ENCODE results near the gene FBN2.

The FBN2 gene

DNA sequence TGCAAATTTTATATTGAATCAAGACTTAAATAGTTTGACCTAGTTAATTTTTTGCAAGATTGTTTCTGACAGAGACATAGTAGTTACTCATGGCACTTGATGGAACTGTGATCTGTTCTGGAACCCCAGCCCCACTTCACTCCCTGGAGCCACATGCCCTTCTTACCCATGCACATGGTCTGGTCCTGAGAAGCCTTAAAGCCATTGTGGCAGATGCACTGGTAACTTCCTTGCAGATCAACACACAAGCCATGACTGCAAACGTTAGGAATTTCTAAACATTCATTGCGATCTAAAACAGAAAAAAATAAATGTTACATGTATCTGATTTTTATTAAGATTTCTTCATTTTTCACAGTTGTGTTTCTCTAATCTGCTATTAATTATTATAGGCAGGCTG, 233.3 kb downstream of the FBN2 start:
- no peak for DNase-seq (ENCODE audit: low read depth)

DNA sequence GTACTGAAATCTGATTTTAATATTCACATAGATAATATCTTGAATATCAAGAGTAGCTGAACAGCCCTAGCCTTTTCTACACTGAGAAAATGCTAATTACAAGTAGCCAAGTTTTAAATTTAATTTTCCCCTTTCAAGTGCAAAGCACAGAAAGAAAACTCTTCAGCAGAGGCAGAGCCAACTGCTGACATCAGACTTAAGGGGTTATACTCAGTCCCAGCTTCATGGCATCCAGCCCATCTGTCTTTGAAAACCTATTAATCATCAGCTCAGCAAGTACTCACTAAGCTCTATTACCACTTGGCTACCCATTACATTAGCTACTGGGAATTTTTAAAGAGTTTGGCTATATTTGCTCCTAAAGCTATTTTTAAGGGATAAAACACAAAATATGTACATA, 234.0 kb downstream of the FBN2 start:
- DNase-seq (ENCODE audit: low read depth), result no peak

DNA sequence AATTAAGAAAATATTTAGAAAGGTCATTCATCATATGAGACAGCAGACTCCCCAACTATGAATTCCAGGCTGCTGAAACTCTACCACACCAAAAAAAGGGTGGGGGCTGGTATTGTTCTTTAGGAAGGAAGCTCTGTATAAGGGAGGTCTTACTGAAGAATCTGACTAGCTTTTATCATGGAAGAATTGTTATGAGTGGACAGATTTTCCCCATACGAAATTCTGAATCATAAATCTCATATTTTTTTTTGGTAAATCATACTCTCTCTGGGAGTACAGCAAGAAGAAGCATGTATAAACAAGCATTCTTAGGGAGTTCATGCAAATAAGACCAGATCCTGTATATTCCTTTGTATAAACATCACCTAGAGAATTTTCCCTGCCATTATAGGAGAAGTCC, 234.5 kb downstream of the FBN2 start:
- DNase-seq (ENCODE audit: low read depth), result no peak

DNA sequence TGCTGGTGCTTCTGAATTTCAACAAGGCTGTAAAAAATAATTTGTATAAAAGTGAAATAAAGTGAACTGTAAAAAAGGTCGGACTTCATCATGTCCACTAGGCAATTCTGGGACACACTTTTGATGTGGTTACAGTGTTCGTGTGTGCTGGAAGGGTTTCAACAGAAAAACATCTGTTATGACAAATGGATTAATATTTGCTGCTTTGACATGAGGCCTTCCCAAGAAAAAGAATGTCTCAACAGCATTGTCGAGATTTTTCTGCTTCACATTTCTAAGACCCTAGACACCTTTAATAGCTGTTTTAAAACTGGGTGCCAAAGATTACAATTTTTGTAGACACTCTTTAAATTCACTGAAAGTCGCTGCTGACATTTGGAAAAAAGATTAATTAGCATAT, 237.9 kb downstream of the FBN2 start:
- no peak for DNase-seq (ENCODE audit: low read depth)

DNA sequence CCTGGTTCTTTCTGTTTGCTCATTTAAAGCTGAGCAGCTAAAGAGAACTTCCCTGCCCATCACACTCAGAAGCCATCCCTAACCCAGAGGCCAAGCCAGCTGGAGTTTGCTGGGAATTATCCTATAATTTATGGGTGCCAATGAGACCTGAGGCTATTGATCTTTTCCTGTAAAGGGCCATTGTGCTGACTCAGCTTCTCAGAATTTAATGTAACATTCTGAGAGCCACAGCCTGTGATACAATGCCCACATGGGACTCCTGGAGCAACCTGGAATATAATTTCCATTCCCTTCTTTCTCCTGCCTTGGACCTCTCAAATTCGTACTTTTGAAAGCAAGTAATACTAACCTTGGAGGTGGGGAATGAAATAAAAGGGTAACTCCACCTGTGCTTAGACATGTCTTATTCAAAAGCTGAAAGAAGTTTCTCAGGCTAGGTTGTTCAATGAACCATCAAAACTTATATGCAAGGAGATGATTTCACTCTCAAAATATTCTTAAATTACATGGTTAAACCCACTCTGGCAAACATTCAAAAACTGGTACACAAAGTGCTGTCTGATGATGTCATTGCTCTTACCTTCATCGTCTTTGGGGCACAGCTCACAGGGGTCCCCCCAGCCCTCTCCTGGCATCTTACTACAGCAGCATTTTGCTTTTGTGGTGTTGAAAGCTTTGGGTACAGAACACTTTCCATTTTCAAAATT, 247.7 kb downstream of the FBN2 start:
- no peak for DNase-seq (ENCODE audit: low read depth)

DNA sequence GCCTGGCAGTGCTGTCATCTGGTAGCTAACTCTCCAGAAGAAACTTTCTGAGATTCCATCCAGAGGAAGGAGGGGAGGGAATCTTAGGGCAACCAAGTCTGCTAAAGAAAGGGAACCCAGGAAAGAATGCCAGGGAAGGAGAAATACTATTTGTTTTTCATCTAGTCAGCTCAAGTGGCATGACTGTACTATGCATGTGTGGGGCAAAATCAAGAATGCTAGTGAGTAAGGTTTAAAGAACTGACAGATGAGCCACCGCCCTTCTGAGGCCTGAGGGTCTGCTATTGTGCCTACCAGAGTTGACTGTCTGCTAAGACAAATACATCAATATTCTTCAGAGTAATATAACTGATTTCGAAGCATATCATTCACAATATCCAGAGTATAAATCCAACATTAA, 250.3 kb downstream of the FBN2 start:
- DNase-seq (ENCODE audit: low read depth), result no peak

DNA sequence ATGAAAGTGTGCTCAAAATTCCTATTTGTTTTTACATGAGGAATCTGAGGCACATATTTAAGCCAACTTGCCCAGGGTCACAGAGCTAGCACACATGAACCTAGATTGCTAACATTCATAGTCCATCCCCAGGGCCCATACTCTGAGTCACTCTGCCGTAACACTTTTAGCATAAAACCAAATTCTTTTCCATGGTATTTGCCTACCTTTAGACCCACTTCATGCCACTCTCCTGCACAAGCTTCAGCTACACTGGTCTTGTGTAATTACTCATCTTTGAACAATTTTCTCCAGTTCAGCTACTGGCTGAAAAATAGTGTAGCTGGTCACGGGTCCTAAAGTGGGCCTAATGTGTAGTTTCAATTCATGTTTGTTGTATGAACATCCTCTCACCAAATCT, 253.8 kb downstream of the FBN2 start:
- no peak for DNase-seq (ENCODE audit: low read depth)

DNA sequence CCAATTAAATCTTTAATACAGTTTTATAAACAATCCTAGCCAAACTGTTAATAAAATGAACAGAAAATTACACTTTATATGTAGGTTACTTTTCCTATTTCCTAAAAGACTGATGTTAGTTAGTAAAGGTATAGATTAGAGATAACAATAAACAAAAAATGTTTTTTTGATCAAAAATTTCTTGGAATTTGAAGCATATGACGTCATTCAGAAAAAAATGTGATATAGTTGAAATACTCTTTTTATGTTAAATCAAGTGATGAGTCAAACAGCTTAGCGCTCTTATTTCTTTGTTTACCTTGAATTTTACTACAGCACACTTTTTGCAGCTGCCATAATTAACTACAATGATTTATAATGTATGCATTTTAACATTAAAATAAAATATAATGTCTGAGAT, 258.7 kb downstream of the FBN2 start:
- no peak for DNase-seq (ENCODE audit: low read depth)

DNA sequence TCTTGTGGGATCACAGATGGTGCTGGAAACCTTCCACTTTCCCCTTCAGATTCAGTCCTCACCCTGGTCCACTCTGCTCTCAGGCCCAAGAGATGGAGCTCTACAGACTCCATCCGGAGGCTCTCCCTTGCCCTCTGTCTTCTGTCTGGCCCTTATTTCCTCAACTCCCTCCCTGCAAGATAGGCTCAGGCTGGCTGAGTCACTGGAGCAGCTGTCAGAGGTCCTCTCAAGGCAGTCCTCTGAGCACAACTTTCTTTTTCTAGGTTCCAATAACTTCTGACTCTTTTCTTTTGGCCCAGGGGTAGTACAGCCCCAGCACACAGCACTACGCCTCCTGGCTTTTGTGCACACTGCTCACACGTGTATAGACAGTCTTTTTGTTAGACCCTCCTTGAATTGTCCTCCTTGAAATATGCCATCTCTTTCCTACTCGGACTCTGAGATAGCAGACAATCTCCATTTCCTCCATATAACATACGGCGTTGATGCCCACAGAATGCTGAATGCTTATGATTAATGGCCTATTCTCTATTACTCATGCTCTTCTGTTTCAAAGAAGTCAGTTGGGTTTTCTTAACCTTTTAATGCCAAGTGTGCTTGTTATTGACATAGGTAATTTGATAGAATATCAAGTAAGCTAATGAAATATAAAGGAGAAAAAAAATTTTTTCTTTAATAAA, 261.4 kb downstream of the FBN2 start:
- no peak for DNase-seq (ENCODE audit: low read depth)

DNA sequence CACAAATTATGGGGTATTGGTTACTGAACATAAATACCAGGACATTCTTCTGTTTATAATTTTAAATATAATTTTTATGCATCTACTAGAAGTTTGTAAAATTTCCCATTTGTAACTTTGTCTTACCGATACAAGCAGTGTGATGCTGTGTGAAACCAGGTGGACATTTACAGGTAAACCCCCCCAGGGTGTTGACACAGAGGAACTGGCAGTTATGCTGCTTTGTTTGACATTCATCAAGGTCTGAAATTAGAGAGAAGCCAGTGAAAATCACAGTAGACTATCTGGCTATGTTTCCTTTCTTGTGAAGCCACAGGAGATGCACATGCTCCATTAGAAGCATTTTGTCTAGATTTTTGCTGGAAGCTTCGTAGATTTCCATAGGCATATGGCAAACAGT, 263.6 kb downstream of the FBN2 start:
- no peak for DNase-seq (ENCODE audit: low read depth)

DNA sequence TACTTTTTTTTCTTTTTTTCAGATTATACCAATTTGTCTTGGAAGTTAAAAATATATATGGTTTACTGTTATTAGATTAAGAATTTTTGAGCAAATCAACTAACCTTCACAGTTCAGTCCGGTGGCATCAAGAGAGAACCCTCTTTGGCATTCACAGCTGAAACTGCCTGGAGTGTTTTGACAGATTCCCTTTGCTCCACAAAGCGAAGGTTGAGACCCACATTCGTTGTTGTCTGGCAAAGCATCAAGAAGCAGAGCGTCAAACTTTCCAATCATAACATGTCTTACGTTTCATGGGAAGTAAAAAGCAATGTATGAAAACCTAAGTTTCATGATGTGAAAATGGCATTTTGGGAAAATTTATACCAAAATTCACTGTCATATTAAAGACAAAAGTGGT, 264.3 kb downstream of the FBN2 start:
- no peak for DNase-seq (ENCODE audit: low read depth)

DNA sequence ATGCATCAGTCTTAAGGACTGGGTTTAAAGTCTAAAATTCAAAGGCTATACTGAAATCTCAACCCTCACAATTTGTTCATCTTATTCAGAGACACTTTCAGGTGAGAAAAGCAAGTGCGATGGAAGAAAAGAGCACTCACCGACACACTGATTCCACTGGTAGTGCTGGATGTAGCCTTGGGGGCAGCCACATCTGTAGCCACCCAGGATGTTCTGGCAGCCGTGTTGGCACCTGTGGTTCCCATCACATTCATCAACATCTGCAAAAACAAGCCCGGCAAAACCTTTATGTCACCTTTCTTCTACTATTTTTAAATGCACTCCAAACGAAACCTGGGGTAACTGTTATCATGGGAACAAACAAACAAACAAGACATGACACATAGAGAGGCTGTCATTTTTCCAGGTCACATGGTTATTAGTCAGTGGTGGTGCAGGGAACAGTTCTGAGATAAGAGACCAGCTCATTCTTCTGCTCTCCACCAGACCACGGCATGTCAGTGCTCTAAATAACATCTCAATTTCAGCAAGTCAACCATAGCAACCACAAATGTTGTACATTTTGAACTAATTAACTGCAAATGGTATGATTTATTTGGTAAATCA, 266.1 kb downstream of the FBN2 start:
- DNase-seq (ENCODE audit: low read depth), result no peak

DNA sequence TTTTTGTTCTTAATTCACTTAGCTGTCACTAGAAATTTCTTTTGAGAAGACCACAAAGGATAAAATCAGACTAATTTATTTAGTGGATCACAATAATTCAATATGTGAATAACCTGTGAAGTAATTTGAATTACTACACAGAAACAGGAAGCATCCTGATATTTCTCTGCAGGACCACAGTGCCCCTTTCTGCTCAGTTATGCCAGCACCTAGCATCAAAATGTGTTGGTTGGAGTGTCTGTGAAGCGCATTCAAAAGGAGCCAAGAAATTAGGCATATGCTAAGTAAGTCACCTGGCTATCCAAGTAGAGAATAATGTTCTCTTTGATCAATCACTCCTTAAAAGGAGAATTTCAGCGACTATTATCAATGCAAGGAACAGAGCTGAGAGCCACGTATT, 267.0 kb downstream of the FBN2 start:
- no peak for DNase-seq (ENCODE audit: low read depth)

DNA sequence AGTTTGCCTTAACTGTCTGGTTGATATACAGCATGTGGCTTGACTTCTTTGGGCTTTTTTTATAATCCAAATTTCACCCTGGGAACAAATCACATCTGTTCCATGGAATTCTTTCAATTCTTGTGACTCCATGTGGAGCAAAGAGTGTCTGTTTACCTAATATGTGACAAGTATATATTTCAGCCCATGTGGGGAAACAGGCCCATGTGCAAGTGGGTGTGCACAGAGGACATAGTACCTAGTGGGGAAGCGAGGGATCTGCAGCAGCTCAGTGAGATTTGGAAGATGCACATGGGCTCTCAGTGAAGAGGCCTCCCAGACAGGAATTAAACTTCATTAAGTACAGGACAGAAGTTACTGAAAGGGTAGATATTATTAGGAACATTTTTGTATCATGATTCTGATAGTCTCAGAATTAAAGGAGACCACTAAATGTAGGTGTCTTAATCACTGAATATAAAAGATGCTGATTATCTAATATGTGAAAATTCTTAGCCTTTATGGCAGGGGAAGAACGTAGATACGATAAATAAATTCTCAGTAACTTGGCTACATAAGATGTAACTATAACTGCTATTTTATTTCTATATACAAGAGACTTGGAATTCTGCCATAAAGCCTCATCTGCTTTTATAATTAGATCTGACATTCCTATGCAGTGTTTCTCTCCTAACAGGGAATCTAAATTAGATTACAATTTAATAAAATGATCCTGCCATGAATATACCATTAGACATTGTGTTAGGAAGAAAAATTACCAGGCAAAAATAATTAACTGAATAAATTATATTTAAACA, 273.3 kb downstream of the FBN2 start:
- no peak for DNase-seq (ENCODE audit: low read depth)

DNA sequence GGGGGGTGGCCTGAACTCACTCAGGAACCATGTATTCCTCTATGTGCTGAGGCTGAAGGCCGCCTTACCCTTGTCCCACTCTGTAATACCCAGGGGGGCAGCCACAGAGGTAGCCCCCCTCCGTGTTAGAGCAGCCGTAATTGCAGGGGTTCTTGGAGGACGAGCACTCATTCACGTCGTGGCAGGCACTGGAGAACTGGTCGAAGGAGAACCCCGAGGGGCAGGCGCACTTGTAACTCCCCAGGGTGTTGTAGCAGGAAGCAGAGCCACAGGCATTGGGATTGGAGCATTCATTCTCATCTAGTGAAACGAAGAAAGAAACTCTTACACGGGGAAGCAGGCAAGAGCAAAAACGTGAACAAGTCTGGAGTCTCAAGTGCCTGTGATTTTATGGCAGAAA, 274.7 kb downstream of the FBN2 start:
- no peak for DNase-seq (ENCODE audit: low read depth)

DNA sequence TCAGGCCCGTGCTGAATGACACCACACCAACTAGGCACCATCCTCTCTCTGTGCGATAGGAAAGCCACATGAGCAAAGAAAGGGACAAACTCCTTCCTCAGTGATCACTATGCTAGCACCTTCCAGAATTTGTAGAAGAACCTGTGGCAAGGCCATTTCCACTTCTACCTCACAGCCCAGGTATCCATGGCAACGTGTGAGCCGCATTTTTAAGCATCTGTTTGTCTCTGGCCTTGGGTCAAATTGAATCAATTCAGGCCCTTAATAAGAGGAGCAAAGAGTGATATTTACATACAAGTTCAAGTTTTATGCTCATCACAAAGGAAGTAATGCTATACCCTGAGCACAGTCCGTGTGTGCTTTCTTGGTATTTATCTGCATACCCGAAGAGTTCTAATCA, 275.1 kb downstream of the FBN2 start:
- DNase-seq (ENCODE audit: low read depth), result no peak

DNA sequence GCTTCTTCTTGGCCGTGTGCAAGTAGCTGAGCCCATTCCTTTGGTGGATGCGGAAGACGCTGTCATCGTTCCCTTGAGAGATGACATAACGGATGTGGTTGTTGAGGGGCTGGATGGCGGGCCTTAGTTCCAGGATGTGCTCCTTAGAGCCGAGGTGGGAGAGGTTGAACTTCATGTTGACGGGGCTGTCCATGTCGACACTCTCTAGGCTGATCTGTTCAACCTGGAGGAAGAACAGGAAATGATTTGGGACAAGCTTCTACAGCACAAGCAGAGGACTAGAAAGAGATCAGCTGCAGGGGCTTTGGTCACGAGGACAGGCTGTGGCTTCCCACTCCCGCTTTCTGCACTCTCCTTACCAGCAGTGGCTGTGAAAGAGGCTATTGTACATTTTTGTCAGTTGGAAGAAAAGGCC, 278.4 kb downstream of the FBN2 start:
- no peak for DNase-seq (ENCODE audit: low read depth)

DNA sequence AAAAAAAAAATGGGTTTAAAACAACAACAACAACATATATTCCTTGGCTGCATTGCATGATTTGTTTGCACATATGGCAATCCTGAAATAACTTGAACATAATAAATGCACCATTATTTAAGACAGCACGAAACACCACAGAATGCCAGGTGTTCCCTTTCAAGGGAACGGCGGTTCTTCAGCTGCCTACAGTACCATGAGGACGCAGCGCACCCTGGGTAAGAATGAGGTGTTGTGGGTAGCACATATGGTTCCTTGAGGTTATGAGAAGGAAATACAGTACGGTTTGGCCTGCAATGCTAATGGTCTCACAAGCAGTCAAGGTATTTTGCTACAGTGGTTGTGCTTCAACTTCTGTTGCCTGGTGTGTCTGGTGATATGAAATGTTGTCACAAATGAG, 279.7 kb downstream of the FBN2 start:
- no peak for DNase-seq (ENCODE audit: low read depth)

DNA sequence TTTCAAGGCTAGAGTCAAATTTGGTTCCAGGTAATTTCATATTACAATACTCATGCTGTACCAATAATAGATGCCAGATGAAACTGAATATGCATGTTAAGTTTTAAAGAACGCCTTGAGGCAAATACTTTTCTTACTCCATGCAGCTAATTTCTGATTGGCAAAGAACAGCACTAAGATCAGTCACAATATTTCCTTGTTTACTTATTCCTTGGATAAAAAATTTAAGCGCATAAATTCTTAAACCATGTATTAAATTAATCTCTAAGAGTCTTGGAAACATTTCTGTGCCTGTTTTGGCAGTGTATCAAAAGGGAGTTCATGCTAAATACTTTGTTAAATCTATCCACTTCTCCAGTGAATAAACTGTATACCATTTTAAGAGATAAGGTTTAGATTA, 281.0 kb downstream of the FBN2 start:
- DNase-seq (ENCODE audit: low read depth), result no peak

DNA sequence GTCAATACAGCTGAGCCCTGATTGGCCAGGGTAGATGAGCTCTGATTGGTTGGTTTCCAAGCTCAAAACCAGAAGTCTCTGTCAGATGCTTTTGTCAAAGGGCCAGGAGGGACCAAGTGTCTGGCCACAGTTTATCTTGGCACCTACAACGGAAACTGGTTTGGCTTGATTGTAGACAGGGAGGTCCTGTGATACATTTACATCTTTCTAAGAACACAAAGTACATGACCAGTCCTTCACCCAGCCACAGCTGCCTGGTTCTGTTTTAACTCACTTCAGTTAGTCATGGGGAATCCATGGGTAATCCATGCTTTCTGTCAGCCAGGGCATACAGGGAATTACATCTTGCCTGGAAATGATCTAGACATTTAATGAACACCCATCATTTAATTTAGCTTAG, 283.3 kb downstream of the FBN2 start:
- no peak for DNase-seq (ENCODE audit: low read depth)

DNA sequence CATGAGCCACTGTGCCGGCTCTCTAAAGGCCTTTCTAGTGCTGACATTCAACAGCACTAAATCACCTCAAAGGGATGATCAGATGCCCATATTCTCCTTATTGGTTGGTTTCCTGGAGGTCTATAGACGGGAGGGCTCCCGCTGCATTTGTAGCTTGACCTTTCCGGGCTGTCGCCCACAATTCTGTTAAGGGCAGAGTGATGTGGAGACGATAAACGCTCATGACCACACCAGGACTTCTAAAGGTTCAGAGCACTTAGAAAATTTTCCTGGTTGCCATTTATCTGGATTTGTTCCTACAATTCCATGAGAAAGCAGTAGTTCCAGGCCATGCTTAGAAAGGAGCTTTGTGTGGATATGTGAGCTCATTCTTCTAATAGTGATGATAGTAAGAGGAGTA, 284.2 kb downstream of the FBN2 start:
- DNase-seq (ENCODE audit: low read depth), result no peak

DNA sequence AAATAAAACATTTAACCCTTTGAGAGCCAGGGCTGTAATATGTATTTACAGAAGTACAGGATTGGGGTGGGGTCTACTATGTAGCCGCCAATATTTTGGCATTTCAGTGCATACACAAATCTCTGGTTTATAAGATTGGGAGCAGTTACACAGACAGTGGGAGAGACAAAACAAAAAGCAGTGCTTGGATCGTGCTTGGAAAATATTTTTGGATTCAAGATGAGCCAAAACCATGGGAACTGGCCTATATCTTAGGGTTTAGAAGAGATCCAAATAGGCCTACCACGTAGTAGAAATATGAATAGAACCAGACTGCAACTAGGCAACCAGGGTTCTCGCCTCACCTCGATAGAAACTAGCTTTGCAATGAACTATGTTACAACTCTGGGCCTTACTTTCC, 284.9 kb downstream of the FBN2 start:
- no peak for DNase-seq (ENCODE audit: low read depth)

DNA sequence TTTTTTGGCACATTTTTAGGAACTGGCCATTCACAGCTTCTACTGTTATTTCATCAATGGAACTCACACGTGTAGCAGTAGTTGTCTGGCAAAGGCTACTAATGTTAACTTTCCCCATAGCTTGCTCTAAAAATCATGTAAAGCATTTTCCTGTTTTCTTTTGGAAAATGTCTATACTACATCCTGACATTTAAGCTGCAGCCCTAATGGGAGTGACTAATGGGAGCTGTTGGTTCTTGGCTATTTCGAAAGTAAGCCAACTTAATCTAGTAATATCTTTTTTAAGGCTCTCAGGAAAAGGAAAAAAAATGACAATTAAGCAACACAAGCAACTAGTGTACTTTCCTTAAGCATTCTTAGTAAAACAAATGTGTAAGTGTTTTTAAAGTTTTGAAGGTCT, 285.3 kb downstream of the FBN2 start:
- DNase-seq (ENCODE audit: low read depth), result no peak
